ENCODE results near the gene RPS26.
"Not testable (repeated sequence)": the region's sequence is repeated elsewhere in the genome, so short reads cannot be mapped to it uniquely, and the experiment has no call there.

Gene RPS26

GRCh38 chr12:56021889-56022497, 19.7 kb upstream of the RPS26 start:
- DNase-seq, result no peak

GRCh38 chr12:56028511-56029165, 13.1 kb upstream of the RPS26 start:
- no peak for DNase-seq

- no peak for DNase-seq
These were observed 12.6 kb upstream of the RPS26 start for GRCh38 chr12:56029166-56029519.

DNA sequence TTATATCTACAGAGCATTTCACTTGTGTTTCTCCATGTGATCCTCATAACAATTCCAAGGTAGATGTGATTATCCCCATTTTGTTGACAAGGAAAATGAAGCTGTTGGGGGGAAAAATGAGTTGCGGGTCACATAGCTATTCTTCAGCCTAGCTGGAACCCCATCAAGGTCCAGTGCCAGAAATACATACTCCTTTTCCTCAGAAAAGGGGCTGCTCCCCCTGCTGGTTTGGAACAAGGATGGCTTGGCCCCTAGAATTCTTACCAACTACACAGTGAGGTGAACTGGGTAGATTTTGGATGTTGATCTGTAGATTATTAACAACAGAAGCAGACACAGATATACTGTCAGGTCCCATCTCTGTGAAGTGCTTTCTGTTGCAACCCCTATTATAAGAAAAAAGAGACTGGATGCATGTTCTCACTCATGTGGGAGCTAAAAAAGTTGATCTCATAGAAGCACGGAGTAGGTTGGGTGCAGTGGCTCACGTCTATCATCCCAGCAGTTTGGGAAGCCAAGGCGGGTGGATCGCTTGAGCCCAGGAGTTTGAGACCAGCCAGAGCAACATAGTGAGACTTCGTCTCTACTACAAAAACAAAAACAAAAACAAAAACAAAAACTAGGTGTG, 11.9 kb upstream of the RPS26 start:
- DNase-seq, result no peak

DNA sequence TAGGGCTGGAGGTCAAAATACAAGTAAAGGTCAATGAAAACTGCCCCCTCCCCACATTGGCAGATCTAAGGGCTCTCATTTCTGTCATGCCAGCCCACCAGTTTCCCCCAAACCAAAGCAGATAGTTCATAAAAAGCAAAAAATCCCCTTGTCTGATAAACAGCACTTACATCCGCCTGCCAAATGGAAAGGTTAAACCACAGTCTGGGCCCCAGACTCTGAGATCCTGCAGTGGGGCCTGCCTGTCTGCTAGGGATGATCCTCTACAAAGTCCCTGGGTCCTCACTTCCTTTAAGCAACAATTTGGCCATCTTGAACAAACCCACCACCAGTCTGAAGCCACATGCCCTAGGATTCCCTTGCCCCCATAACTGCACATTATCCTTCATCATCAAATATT, 9.7 kb upstream of the RPS26 start:
- no peak for DNase-seq

DNA sequence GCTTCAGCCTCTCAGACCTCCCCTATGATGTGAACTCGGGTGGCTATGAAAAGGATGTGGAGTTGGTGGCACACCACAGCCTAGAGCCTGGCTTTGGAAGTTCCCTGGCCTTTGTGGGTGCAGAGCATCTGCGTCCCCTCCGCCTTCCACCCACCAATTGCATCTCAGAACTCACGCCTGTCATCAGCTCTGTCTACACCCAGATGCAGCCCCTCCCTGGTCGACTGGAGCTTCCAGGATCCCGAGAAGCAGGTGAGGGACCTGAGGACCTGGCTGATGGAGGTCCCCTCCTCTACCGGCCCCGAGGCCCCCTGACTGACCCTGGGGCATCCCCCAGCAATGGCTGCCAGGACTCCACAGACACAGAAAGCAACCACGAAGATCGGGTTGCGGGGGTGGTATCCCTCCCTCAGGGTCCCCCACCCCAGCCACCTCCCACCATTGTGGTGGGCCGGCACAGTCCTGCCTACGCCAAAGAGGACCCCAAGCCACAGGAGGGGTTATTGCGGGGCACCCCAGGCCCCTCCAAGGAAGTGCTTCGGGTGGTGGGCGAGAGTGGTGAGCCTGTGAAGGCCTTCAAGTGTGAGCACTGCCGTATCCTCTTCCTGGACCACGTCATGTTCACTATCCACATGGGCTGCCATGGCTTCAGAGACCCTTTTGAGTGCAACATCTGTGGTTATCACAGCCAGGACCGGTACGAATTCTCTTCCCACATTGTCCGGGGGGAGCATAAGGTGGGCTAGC, 7.0 kb upstream of the RPS26 start:
- no peak for DNase-seq

GRCh38 chr12:56037161-56037560, 4.6 kb upstream of the RPS26 start:
- DNase-seq, result no peak

DNA sequence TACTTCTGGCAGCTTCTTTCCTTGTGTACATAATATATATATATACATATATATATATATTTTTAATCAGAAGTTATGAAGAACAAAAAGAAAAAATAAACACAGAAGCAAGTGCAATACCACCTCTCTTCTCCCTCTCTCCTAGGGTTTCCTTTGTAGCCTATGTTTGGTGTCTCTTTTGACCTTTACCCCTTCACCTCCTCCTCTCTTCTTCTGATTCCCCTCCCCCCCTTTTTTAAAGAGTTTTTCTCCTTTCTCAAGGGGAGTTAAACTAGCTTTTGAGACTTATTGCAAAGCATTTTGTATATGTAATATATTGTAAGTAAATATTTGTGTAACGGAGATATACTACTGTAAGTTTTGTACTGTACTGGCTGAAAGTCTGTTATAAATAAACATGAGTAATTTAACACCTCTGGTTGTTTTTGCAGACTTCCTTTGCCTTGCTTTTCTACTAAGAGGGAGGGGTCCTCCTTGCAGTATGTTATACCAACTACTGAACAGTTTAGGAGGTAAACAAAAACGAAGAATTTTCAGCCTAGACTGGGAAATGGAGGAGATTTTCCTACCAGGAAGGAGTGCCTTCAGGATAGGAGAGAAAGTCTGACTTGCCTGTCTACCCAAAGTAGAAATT, 3.6 kb upstream of the RPS26 start:
- no peak for DNase-seq

DNA sequence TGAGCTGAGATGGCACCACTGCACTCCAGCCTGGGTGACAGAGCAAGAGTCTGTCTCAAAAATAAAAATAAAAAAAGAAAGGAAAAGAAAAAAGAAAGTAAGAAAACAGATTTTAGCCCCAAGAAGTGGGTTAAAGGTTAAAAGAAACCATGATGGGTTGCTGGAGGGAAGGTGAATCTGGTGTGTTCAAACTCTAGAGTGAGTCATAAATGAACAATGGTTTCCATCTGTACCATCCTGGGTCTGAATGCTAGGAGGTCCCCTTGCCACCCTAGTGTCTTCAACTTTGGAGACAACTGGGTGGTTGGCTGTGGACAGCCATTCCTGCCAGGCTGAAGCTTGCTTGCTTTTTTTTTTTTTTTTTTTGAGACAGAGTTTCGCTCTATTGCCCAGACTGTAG, 1.6 kb upstream of the RPS26 start:
- DNase-seq, result no peak

GRCh38 chr12:56040963-56041551, 661 bp upstream of the RPS26 start:
- DNase-seq, result no peak

GRCh38 chr12:56042430-56042813, 704 bp downstream of the RPS26 start:
- DNase-seq, result not testable (repeated sequence)

DNA sequence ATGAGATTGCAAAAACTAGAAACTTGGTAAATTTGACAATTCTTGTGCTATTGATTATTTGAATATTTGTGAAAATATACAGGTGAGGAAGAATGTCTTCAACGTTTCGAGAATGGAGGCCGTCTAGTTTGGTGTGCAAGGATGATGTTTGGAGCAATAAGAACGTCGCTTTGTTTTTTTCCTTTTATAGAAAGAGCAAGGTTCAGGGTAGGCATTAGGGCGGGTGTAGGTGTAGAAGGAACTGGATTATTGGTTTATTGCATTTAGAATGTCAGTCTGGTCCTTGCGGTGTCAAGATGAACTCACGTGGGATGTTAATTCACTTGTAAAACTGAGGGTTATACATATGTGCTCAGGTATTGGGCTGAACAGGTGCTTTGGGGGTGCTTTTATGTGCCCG, 1.1 kb downstream of the RPS26 start:
- DNase-seq, result no peak

DNA sequence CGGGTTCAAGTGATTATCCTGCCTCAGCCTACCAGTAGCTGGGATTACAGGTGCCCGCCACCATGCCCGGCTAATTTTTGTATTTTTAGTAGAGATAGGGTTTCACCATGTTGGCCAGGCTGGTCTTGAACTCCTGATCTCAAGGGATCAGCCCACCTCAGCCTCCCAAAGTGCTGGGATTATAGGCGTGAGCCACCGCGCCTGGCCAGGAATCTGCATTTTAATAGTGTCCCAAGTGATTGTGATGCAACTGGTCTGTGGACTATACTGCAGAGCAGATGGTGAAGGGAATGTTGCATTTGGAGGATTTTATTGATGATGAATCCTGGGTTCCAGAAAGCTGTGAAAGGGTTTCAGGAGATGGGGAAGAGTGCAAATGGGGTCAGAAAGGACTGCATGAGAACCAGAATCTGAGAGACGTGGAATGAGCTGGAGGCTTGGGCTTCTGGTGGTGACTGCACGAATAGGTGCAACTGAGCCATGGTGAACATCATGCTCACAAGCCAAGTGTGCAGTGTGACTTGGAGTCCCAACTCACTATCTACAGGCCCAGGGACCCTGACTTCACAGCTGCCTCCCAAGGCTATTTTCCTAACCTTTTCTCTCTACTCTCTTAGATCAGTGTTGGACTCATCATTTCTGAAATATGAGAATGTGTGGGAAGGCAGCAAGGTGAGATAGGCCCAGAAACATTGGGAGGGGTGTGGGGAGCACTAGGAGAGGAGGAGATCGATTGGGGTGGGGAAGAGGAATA, 4.5 kb downstream of the RPS26 start:
- no peak for DNase-seq

GRCh38 chr12:56053407-56053893, 11.7 kb downstream of the RPS26 start:
- DNase-seq, result no peak

GRCh38 chr12:56059964-56060363, 18.2 kb downstream of the RPS26 start:
- not testable (repeated sequence) for DNase-seq

GRCh38 chr12:56061982-56062381, 20.3 kb downstream of the RPS26 start:
- no peak for DNase-seq

DNA sequence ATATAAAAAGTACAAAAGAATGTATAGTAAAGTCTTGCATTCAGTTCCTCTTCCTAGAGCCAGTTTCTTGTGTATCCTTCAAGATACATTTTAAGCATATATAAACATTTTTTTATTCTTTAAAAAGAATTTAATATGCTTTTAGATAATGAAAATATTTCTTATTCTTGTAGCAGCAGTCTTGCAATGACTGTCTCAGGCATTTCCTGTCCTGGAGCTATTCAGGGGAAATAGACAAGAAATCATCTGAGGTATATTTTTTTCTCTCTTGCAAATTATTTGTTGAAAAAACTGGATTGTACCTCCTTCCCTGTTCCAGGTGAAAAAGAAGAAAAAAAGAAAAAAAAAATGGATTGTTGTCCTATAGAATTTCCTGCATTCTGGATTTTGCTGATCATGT, 21.3 kb downstream of the RPS26 start:
- no peak for DNase-seq

DNA sequence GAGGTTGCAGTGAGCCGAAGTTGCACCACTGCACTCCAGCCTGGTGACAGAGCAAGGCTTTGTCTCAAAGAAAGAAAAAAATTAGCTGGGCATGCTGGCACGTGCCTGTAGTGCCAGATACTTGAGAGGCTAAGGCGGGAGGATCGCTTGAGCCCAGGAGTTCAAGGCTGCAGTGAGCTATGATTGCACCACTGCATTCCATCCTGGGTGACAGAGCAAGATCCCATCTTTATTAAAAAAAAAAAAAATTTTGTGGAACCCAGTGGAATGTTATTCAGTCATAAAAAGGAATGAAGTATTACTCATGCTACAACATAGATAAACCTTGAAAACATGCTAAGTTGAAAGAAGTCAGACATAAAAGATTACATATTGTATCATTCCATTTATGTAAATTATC, 29.9 kb downstream of the RPS26 start:
- no peak for DNase-seq

DNA sequence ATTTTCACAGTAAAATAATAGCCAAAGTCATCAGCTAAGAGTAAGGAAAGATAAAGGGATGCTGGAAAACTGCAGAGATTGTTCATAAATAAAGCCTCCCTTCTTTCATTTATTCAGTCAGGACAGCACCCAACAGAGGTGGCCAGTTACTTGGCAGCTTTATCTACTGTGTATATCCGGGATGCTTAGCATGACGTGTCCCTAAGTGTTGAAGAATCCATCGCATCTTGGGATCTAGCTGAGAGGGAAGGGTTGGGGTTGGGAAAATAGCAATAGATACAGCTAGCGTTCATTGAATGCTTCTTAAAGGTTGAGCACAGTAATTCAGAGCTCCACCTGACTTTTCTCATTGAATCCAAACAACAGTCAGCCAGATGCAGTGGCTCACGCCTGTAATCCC, 32.7 kb downstream of the RPS26 start:
- DNase-seq, result no peak

DNA sequence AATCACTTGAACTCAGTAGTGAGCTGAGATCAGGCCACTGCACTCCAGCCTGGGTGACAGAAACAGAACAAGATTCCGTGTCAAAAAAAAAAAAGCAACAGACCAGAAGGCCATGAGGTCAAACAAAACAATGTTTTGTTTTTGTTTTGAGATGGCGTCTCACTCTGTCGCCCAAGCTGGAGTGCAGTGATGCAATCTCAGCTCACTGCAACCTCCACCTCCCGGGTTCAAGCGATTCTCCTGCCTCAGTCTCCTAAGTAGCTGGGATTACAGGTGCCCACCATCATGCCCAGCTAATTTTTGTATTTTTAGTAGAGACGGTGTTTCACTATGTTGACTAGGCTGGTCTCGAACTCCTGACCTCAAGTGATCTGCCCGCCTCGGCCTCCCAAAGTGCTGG, 36.2 kb downstream of the RPS26 start:
- DNase-seq, result not testable (repeated sequence)

DNA sequence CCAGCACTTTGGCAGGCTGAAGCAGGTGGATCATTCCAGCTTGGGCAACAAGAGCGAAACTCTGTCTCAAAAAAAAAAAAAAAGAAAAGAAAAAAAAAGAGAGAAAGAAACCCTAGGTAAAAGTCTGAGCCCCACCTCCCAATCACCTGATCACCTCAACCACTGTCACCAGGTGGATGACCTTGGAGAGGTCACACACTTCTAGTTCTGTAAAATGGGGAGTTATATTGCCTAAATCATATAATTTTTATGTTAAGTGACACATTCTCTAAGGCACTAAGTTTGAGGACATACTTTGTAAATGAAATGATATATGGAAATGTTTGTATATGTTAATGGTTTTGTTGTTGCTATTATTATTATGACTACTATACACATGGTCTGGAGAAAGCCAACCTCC, 36.7 kb downstream of the RPS26 start:
- no peak for DNase-seq
